Astrocyte (in vitro differentiated cells and primary cell): ENCODE data around the gene TP53RK. TPM values are rescaled to one million over a fixed set of nuclear protein-coding genes. Genes with fewer than 3 reads are reported as not detected.

Experiments
- DNase-seq: peaks from one replicate; pipeline ENCODE4 v3.0.0-alpha.2; 2010; ENCODE audit warnings: low read depth
- FAIRE-seq: peaks from 2 replicates; lab custom pipeline; 2011; peaks lifted over from hg19 to GRCh38; lab: Jason Lieb, UNC
- H2AFZ ChIP-seq: 2 replicates; pipeline ENCODE4 v1.6.0; 2012; ENCODE audit warnings: low read depth, low read length, inconsistent platforms
- H3K27ac ChIP-seq: 2 replicates; pipeline ENCODE4 v1.5.1; 2011; ENCODE audit warnings: low read depth, low read length, inconsistent platforms
- H3K27me3 ChIP-seq: 2 replicates; pipeline ENCODE4 v1.6.0; 2011; ENCODE audit warnings: low read length, inconsistent platforms; ENCODE audit not compliant: insufficient read depth
- H3K36me3 ChIP-seq: 2 replicates; pipeline ENCODE4 v1.5.1; 2011; ENCODE audit warnings: low read length, inconsistent platforms; ENCODE audit not compliant: insufficient read depth
- H3K4me1 ChIP-seq: 2 replicates; pipeline ENCODE4 v1.5.1; 2011; ENCODE audit warnings: low read length, inconsistent platforms; ENCODE audit not compliant: insufficient read depth
- H3K4me2 ChIP-seq: 2 replicates; pipeline ENCODE4 v1.6.0; 2012; ENCODE audit warnings: low read length, inconsistent platforms
- H3K4me3 ChIP-seq: 2 replicates; pipeline ENCODE4 v1.5.1; 2011; ENCODE audit warnings: low read depth, mild to moderate bottlenecking, low read length, inconsistent platforms; ENCODE audit not compliant: insufficient read depth
- H3K79me2 ChIP-seq: 2 replicates; pipeline ENCODE4 v1.6.0; 2012; ENCODE audit warnings: mild to moderate bottlenecking, low read length, inconsistent platforms; ENCODE audit not compliant: insufficient read depth
- H3K9ac ChIP-seq: 2 replicates; pipeline ENCODE4 v1.6.0; 2012; ENCODE audit warnings: mild to moderate bottlenecking, low read length, inconsistent platforms
- H3K9me3 ChIP-seq: 2 replicates; pipeline ENCODE4 v1.5.1; 2012; ENCODE audit warnings: low read depth, mild to moderate bottlenecking, low read length, inconsistent platforms; ENCODE audit not compliant: insufficient read depth
- H4K20me1 ChIP-seq: 2 replicates; pipeline ENCODE4 v1.6.0; 2012; ENCODE audit warnings: low read length, inconsistent platforms; ENCODE audit not compliant: insufficient read depth
- H3K27ac Mint-ChIP-seq: one replicate; pipeline ENCODE4 v1.8.0; 2021; ENCODE audit warnings: mild to moderate bottlenecking, mixed read lengths; ENCODE audit not compliant: unreplicated experiment
- H3K27me3 Mint-ChIP-seq: one replicate; pipeline ENCODE4 v1.8.0; 2021; ENCODE audit warnings: low read depth, mixed read lengths; ENCODE audit not compliant: unreplicated experiment
- H3K36me3 Mint-ChIP-seq: one replicate; pipeline ENCODE4 v1.8.0; 2021; ENCODE audit warnings: low read depth, mixed read lengths; ENCODE audit not compliant: unreplicated experiment
- H3K4me1 Mint-ChIP-seq: one replicate; pipeline ENCODE4 v1.8.0; 2021; ENCODE audit warnings: low read depth, mixed read lengths; ENCODE audit not compliant: unreplicated experiment
- H3K4me3 Mint-ChIP-seq: one replicate; pipeline ENCODE4 v1.8.0; 2021; ENCODE audit warnings: mild to moderate bottlenecking, moderate library complexity, mixed read lengths; ENCODE audit not compliant: unreplicated experiment
- H3K9me3 Mint-ChIP-seq: one replicate; pipeline ENCODE4 v1.8.0; 2021; ENCODE audit warnings: mild to moderate bottlenecking, mixed read lengths; ENCODE audit not compliant: unreplicated experiment
- EZH2 ChIP-seq: IDR thresholded peaks from 2 replicates; pipeline ENCODE4 v1.6.1; 2012; ENCODE audit warnings: mild to moderate bottlenecking, low read length, inconsistent platforms; ENCODE audit not compliant: insufficient read depth
- total RNA-seq: library from RNA; stranded (reverse); gene quantifications from 2 replicates; pipeline ENCODE4 v1.2.1, GENCODE V29; 2021
- TF ChIP-seq, protein P1 (sequence below): IDR thresholded peaks from 2 replicates; pipeline ENCODE4 v1.5.1; 2011; ENCODE audit warnings: low read depth, mild to moderate bottlenecking, inconsistent platforms, low read length, moderate library complexity; ENCODE audit not compliant: insufficient read depth

TP53RK gene
- total RNA-seq, 1 donor from 2014 or later: 16.0 TPM

DNA sequence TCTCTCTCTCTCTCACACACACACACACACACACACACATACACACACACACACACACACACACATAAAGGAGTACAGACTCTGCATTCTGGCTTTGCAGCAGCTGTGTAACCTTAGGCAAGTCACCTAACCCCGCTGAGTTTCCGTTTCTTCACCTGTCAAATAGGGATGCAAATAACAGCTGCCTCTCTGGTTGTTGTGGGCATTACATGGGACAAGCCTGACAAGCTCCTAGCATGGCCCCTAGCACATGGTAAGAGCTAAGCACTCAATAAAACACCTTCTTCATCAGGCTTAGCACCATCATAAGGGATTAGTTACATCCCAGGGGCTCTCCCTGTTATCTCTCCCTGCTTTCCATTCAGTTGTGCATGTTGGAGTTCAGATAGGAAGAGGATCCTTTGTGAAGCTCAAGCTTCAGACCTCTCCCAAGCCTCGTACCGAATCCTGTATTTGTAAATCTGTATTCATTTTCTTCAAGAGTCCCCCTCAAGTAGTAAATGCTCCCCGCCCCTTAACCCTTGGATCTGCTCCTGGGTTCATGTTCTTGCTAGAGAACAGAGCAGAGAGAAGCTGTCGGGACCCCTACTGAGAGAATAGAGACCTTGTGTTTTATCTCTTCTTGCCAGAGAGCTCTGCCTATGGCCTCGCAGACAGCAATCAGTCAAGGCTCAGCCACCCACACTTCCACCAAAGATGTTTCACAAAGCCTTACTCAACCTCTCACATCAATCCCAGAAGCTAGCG lies 40.2 kb downstream of the TP53RK start:
- Histone ChIP-seq H3K9me3 (no peaks in the 10 kb centered on the region), H3K4me3 (no peak overlapping the region), H4K20me1 (no peaks in the 10 kb centered on the region), H3K27me3 (peaks cover 17% of the 10 kb centered on the region), H2AFZ (no peak overlapping the region), H3K9ac (no peak overlapping the region), H3K79me2 (no peaks in the 10 kb centered on the region), H3K36me3 (no peaks in the 10 kb centered on the region), H3K4me1 (no peaks in the 10 kb centered on the region), H3K4me2 (no peak overlapping the region), H3K27ac (no peak overlapping the region)
- no peak overlapping the region for H3K4me3 Mint-ChIP-seq
- no peaks in the 10 kb centered on the region for H3K36me3 Mint-ChIP-seq
- H3K4me1 Mint-ChIP-seq: peaks cover 9% of the 10 kb centered on the region
- H3K27ac Mint-ChIP-seq: no peak overlapping the region
- no peak for FAIRE-seq
- peaks cover 2% of the 10 kb centered on the region for H3K9me3 Mint-ChIP-seq
- H3K27me3 Mint-ChIP-seq: peaks cover 27% of the 10 kb centered on the region
- TF ChIP-seq, protein P1, sequence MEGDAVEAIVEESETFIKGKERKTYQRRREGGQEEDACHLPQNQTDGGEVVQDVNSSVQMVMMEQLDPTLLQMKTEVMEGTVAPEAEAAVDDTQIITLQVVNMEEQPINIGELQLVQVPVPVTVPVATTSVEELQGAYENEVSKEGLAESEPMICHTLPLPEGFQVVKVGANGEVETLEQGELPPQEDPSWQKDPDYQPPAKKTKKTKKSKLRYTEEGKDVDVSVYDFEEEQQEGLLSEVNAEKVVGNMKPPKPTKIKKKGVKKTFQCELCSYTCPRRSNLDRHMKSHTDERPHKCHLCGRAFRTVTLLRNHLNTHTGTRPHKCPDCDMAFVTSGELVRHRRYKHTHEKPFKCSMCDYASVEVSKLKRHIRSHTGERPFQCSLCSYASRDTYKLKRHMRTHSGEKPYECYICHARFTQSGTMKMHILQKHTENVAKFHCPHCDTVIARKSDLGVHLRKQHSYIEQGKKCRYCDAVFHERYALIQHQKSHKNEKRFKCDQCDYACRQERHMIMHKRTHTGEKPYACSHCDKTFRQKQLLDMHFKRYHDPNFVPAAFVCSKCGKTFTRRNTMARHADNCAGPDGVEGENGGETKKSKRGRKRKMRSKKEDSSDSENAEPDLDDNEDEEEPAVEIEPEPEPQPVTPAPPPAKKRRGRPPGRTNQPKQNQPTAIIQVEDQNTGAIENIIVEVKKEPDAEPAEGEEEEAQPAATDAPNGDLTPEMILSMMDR: no peak
- TF ChIP-seq EZH2: no peak
- no peak for DNase-seq

DNA sequence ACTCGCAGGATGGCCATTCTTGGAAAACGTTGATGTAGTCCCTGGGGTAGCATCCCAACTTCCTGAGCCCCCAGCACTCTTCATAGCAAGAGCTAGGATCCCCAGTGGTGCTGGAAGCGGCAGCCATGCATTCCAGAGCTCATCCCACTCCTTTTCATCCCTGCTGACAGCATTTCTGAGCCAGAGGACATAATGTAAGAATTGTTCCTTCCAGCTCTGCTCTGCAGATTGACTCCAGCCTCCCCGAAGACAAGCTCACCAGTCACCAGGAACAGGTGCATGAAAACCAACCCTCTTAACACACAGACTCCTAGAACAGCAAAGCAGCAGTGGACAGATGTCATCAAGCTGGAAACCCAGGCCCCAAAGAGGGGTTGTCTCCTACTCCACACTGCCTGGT lies 41.8 kb downstream of the TP53RK start:
- H3K9ac ChIP-seq: no peak overlapping the region
- H2AFZ ChIP-seq: no peak overlapping the region
- peaks cover 2% of the 10 kb centered on the region for H3K9me3 Mint-ChIP-seq
- H3K27ac Mint-ChIP-seq: no peak overlapping the region
- peaks cover 17% of the 10 kb centered on the region for H3K27me3 ChIP-seq
- no peaks in the 10 kb centered on the region for H3K36me3 ChIP-seq
- no peak for DNase-seq
- H3K4me1 ChIP-seq: no peaks in the 10 kb centered on the region
- no peak overlapping the region for H3K4me3 Mint-ChIP-seq
- TF ChIP-seq, protein P1: no peak
- TF ChIP-seq EZH2: no peak
- peaks cover 9% of the 10 kb centered on the region for H3K4me1 Mint-ChIP-seq
- no peaks in the 10 kb centered on the region for H4K20me1 ChIP-seq
- H3K27me3 Mint-ChIP-seq: peaks cover 26% of the 10 kb centered on the region
- no peaks in the 10 kb centered on the region for H3K79me2 ChIP-seq
- no peaks in the 10 kb centered on the region for H3K36me3 Mint-ChIP-seq
- no peak overlapping the region for H3K27ac ChIP-seq
- no peak overlapping the region for H3K4me3 ChIP-seq
- no peak for FAIRE-seq
- no peak overlapping the region for H3K4me2 ChIP-seq
- H3K9me3 ChIP-seq: no peaks in the 10 kb centered on the region

DNA sequence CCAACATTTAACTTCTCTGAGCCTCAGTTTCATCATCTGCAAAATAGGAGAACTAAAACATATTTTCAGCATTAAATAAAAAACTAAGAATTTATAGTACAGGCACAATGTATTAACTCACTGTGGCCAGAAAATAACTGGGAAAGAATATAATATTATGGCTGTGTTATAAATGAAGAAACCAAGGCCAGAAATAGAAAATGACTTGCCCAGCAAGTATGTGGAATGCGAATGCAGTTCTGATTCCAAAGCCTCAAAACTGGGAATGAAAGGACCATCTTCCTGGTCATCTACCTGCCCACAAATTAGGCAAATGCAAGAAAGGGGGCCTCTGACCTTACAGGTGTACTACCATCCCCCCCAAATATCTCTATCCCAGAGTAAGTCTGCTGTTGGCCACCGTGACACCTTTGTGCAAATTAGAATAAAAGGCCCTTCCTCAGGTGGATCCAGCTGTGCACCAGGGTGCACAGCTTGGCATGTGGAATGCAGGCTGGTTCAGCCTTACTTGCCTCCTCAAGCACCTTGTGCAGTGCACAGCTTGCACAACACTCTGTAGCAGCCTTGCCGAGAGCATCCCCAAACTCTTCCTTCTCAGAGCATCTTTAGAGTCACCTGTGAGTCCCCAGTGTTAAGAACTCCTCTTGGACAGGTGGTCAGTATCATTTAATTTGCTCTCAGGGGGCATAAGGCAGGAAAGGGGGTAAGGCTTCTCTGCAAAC lies 42.4 kb downstream of the TP53RK start:
- no peak for TF ChIP-seq EZH2
- TF ChIP-seq, protein P1: no peak

More for the DNA sequence above, 42.4 kb downstream of the TP53RK start:
- Histone ChIP-seq H3K4me3 (no peak overlapping the region), H3K27me3 (peaks cover 17% of the 10 kb centered on the region), H3K9ac (no peak overlapping the region), H4K20me1 (no peaks in the 10 kb centered on the region), H3K9me3 (no peaks in the 10 kb centered on the region), H3K4me1 (no peaks in the 10 kb centered on the region), H3K4me2 (no peak overlapping the region), H3K79me2 (no peaks in the 10 kb centered on the region), H3K27ac (no peak overlapping the region), H2AFZ (no peak overlapping the region), H3K36me3 (no peaks in the 10 kb centered on the region)
- DNase-seq (peak; percentile 6), FAIRE-seq (no peak)
- no peak overlapping the region for H3K4me3 Mint-ChIP-seq
- peaks cover 9% of the 10 kb centered on the region for H3K4me1 Mint-ChIP-seq
- peaks cover 24% of the 10 kb centered on the region for H3K27me3 Mint-ChIP-seq
- no peaks in the 10 kb centered on the region for H3K36me3 Mint-ChIP-seq
- no peak overlapping the region for H3K27ac Mint-ChIP-seq
- peaks cover 2% of the 10 kb centered on the region for H3K9me3 Mint-ChIP-seq
